Right ventricle myocardium superior (tissue), 1 donor: Measurements from ENCODE around the gene ANTXR2. TPM values are rescaled to one million over a fixed set of nuclear protein-coding genes. Genes with fewer than 3 reads are reported as not detected.

Experiments used
- ATAC-seq: fragments of 200-7000 bp; cut with Tn5 transposase; one replicate; pipeline ENCODE4 v1.9.1; 2020; ENCODE audit warnings: mild to moderate bottlenecking; ENCODE audit not compliant: poor library complexity
- DNase-seq: peaks from one replicate; pipeline ENCODE4 v3.0.0-alpha.2; 2020
- intact Hi-C: fragments of 100-400 bp; cut with DNase I; formaldehyde crosslinking; loops from one replicate; pipeline ENCODE4 v1.11.2; 2022
- total RNA-seq: library from RNA; stranded (reverse); fragmentation: NEBNext Ultra II Directional; extraction: Animal tissue kit (Norgen Biotek cat#: 25700); gene quantifications from one replicate; pipeline ENCODE4 v1.2.1, GENCODE V29; 2021
- donor health status: DM: no; HTN: yes; CAD: no; lungs with severe emphysema.

The ANTXR2 gene
- total RNA-seq, 1 donor from 2014 or later: 49.7 TPM

GRCh38 chr4:80096175-80096850, 23.3 kb upstream of the ANTXR2 start:
- DNase-seq: no peak
- intact Hi-C loops: no loop called here
- ATAC-seq: no peak

- DNase-seq (no peak), ATAC-seq (no peak)
- intact Hi-C loops: no loop called here
Observed at GRCh38 chr4:80094191-80094590, 21.2 kb upstream of the ANTXR2 start.

DNA sequence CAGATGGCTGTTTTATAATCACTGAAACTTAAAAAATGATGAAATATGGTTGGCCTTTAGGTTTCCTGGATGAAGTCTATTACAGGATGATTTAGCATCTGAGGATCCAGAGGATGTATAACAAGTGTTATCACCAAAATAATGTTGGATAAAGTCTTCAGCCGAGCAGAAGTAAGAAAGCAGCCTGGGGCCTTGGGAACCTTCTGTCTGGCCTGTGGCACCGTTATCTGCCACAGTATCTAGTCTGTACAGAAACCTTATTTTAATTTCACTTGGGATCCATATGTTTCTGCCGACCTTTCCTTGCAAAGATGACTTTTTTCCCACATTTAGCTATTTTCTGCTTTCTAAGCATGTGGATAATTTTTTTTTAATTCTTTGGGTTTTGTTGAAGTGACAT, 20.5 kb upstream of the ANTXR2 start:
- no peak for ATAC-seq
- DNase-seq: no peak
- intact Hi-C loops: no loop called here

- intact Hi-C loops: no loop called here
- no peak for DNase-seq
- no peak for ATAC-seq
Observed at GRCh38 chr4:80092847-80093246, 19.8 kb upstream of the ANTXR2 start.

- ATAC-seq (no peak), DNase-seq (no peak)
- intact Hi-C loops: no loop called here
Observed at GRCh38 chr4:80092088-80092487, 19.1 kb upstream of the ANTXR2 start.

DNA sequence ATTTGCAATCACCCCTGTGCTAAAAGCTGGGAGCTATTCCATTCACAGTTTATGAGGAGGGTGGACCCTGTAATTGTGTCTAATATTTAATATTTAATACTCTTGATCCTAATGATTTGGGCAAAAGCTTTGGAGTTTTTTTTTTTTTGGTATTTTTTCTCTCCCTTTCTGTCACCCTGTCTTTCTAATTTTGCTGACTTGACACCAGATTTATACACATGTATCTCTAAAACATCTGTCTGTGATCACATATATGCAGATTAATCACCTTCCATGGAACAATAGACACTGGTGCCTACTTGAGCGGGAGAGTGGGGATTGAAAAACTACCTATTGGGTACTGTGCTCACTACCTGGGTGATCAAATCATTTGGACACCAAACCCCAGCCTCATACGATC, 18.7 kb upstream of the ANTXR2 start:
- ATAC-seq: no peak
- intact Hi-C loops: no loop called here
- DNase-seq: no peak

GRCh38 chr4:80091184-80091583, 18.2 kb upstream of the ANTXR2 start:
- DNase-seq: no peak
- intact Hi-C loops: no loop called here
- no peak for ATAC-seq

DNA sequence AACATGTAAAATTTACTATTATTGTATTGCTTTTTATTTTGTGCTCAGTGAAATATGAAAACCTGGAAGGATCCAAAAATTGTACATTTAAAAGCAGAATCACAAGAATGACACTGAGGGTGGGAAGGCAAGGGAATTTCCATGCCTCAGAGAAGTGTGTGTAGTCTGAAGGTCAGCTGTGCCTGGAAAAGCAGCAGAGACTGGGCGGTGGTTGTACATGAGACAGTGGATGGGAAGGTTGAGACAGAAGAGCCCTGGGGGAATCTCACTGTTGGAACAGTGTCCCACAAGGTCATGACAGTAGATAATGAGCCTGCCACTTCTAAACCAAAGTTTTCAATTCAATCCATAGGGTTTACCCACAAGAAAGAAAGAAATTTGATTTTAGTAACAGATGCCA, 17.1 kb upstream of the ANTXR2 start:
- intact Hi-C loops: no loop called here
- ATAC-seq (no peak), DNase-seq (no peak)

- intact Hi-C loops: no loop called here
- DNase-seq (no peak), ATAC-seq (no peak)
Observed at GRCh38 chr4:80088471-80088870, 15.4 kb upstream of the ANTXR2 start.

- no peak for ATAC-seq
- DNase-seq: no peak
- intact Hi-C loops: no loop called here
Observed at GRCh38 chr4:80086296-80086695, 13.3 kb upstream of the ANTXR2 start.

- DNase-seq (no peak), ATAC-seq (no peak)
- intact Hi-C loops: no loop called here
Observed at GRCh38 chr4:80085081-80085480, 12.1 kb upstream of the ANTXR2 start.

GRCh38 chr4:80082693-80083092, 9.7 kb upstream of the ANTXR2 start:
- ATAC-seq (no peak), DNase-seq (no peak)
- intact Hi-C loops: no loop called here

- ATAC-seq (no peak), DNase-seq (no peak)
- intact Hi-C loops: no loop called here
Observed at GRCh38 chr4:80081566-80081965, 8.5 kb upstream of the ANTXR2 start.

DNA sequence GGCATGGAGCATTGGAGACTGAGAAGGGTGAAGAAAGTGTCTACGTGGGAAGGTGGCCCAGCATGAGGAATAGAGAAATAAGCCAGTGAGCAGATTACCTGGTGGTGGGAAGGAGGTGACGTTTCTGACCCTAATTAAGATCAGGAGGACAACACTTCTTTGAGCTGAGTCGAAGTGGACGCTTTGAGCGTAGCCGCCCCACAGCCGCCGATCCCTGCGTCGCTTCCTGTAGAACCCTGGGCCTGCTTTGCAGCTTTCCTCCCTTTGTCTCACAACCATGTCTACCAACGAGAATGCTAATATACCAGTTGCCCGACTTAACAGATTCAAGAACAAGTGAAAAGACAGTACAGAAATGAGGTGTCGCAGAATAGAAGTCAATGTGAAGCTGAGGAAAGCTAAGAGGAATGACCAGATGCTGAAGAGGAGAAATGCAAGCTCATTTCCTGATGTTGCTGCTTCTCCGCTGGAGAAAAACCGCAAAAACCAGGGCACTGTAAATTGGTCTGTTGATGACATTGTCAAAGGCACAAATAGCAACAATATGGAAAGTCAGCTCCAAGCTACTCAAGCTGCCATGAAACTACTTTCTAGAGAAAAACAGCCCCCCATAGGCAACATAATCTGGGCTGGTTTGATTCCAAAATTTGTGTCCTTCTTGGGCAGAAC, 6.4 kb upstream of the ANTXR2 start:
- intact Hi-C loops: no loop called here
- ATAC-seq (peak; percentile 46), DNase-seq (peak; percentile 35)

GRCh38 chr4:80078346-80079092, 5.5 kb upstream of the ANTXR2 start:
- intact Hi-C loops: no loop called here
- no peak for DNase-seq
- ATAC-seq: no peak

DNA sequence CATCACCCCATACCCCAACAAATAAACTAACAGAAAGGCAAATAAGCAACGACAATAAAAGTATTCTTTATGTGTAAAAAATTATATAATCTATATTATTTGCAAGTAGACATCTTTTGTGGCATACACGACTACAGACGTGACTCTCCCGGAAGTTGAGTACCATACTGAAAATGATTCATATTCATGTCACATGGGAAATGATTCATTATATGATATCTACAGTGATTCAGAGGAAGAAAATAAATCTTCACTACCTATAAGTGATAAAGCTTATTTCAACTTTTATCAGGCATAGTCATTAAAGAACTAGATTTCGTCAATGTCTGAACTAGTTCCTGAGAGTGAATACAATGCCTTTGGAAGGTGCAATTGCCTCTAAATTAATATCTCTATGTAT, 4.6 kb upstream of the ANTXR2 start:
- DNase-seq (no peak), ATAC-seq (no peak)
- intact Hi-C loops: no loop called here

DNA sequence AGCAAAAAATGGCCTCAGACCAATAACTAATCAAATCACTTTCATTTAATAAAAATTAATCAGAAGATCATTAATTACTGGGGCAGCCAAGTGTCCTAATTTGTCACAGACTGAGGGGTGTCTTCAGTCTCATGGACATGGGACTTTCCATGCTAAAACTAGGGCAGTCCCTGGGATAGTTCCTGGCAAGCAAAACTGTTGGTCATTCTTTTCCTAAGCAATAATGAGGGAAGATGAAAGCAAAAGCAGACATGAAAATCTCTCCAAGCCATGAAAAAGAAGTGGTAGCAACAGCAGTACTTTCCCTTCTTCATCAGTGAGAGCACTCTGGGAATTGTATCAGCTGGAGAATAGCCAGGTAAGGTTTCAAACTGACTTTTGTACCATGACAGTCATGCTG, 3.7 kb upstream of the ANTXR2 start:
- no peak for ATAC-seq
- intact Hi-C loops: no loop called here
- DNase-seq: no peak

GRCh38 chr4:80075995-80076675, 3.1 kb upstream of the ANTXR2 start:
- DNase-seq (no peak), ATAC-seq (no peak)
- intact Hi-C loops: no loop called here

- intact Hi-C loops: no loop called here
- ATAC-seq (no peak), DNase-seq (no peak)
Observed at GRCh38 chr4:80074651-80075050, 1.6 kb upstream of the ANTXR2 start.

- DNase-seq (no peak), ATAC-seq (no peak)
- intact Hi-C loops: no loop called here
Observed at GRCh38 chr4:80074069-80074468, 1.0 kb upstream of the ANTXR2 start.
